ENCODE results near the gene ASCC2.
"Not testable (repeated sequence)": the region's sequence is repeated elsewhere in the genome, so short reads cannot be mapped to it uniquely, and the experiment has no call there.

ASCC2 gene

DNA sequence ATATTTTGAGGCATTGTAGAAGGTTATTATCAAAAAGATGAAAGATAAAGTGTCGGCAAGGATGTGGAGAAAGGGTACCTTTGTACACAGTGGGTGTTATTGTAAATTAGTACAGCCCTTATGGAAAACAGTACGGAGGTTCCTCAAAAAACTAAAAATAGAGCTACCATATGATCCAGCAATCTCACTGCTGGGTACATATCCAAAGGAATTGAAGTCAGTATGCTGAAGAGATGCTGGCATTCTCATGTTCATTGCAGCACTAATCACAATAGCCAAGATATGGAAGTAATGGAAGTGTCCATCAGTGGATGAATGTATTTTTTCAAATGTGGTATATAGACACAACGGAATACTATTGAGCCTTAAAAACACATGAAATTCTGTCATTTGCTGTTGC lies 29.8 kb upstream of the ASCC2 start:
- no peak overlapping the region for H3K4me3 Mint-ChIP-seq
- peaks cover 5% of the 10 kb centered on the region for H3K4me1 Mint-ChIP-seq
- no peak overlapping the region for H3K27ac Mint-ChIP-seq

DNA sequence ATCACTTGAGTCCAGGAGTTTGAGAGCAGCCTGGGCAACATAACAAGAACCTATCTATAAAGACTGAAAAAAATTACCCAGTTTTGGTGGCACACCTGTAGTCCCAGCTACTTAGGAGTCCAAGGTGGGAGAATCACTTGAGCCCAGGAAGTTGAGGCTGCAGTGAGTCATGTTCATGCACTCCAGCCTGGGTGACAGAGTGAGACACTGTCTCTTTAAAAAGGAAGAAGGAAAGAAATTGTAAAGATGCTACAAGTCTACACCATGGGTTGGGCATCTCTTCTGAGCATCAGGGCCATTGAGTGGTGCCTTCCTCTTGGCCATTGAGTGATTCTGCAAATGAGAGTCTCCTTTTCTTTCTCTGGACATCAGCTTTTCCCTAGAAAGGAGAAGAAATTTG lies 29.2 kb upstream of the ASCC2 start:
- Mint-ChIP-seq H3K27me3 (no peaks in the 10 kb centered on the region), H3K36me3 (no peaks in the 10 kb centered on the region), H3K4me1 (peaks cover 5% of the 10 kb centered on the region), H3K27ac (no peak overlapping the region), H3K9me3 (no peaks in the 10 kb centered on the region), H3K4me3 (no peak overlapping the region)

More for the DNA sequence above, 29.8 kb upstream of the ASCC2 start:
- Mint-ChIP-seq H3K36me3 (no peaks in the 10 kb centered on the region), H3K9me3 (no peaks in the 10 kb centered on the region), H3K27me3 (no peaks in the 10 kb centered on the region)

DNA sequence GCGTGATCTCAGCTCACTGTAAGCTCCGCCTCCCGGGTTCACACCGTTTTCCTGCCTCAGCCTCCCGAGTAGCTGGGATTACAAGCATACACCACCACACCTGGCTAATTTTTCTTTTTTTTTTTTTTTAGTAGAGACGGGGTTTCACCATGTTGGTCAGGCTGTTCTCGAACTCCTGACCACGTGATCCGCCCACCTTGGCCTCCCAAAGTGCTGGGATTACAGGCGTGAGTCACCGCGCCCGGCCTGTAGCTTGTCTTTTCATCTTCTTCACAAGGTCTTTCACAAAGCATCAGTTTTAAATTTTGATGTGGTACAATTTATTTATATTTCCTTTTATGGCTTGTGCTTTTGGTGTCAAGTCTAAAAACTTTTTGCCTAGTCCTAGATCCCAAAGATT lies 27.5 kb upstream of the ASCC2 start:
- H3K36me3 Mint-ChIP-seq, H3K27ac Mint-ChIP-seq, H3K27me3 Mint-ChIP-seq, H3K4me1 Mint-ChIP-seq, H3K4me3 Mint-ChIP-seq, H3K9me3 Mint-ChIP-seq: not testable (repeated sequence)

DNA sequence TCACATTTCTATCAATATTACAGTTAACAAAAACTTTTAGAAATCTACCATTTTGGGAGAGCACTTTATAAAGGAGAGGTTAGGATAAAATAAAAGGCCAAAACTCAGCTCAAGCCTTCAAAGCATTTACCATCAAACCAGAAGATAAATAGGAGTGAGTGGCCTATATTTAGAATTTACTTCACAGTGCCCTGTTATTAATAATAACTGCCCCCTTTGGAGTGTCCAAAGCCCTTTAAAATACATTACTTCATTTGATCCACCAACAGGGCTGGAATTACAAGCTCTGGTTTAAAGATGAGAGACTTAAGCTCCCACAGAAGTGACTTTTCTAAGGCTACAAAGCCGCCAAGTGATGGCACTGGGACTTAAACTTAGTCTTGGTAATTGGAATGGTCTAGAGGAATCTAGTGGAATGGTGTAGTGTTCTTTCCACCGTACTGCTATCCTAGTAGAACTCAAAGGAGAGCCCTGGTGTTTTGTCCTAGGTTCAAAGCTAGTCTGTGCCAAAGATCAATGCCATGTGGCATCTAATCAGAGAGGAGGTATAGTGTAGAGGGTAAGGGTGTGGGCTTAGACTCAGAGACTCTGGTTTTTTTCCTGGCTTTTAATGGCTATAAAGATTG lies 23.7 kb upstream of the ASCC2 start:
- Mint-ChIP-seq H3K4me3 (no peak overlapping the region), H3K4me1 (no peaks in the 10 kb centered on the region), H3K27ac (no peak overlapping the region), H3K27me3 (no peaks in the 10 kb centered on the region), H3K9me3 (no peaks in the 10 kb centered on the region), H3K36me3 (no peaks in the 10 kb centered on the region)

DNA sequence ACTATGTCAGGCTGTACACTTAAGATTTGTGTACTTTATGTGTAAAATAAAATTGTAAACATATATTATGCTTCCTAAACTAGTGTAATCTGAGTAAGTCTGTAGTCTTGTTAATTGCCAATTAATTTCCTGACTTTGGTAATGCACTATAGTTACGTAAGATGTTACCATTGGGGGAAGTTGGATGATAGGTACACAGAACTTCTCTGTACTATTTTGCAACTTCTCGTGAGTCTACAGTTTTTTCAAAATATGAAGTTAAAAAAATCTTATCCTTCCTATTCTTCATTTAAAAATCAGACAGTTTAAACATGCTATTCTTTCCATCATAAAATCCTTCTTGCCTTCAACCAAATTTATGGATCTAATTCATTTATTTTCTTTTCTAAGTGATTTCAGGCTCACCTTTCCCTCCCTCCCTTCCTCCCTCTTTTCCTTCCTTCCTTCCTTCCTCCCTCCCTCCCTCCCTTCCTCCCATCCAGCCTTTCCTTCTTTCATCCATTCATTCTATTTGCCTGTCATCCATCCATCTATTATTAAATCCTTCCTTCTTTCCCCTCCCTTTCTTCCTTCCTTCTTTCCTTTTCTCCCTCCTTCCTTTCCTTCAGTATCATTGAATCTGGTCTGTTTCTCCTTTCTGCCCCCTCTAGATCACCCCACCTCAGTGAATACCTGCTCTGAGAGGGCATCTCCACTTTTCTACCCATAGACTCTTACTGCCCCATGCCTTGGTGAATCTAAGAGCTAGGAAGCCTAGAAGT lies 22.1 kb upstream of the ASCC2 start:
- Mint-ChIP-seq H3K4me1 (no peaks in the 10 kb centered on the region), H3K36me3 (no peaks in the 10 kb centered on the region), H3K9me3 (no peaks in the 10 kb centered on the region)

DNA sequence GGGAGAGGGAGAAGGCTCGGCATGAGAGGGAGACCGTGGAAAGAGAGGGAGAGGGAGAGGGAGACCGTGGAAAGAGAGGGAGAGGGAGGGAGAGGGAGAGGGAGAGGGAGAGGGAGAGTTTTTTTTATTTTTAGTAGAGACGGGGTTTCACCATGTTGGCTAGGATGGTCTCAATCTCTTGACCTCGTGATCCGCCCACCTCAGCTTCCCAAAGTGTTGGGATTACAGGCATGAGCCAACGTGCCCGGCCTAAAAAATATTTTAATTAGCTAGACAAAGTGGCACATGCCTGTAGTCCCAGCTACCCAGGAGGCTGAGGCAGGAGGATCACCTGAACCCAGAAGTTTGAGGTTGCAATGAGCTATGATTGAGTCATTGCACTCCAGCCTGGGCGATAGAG lies 21.0 kb upstream of the ASCC2 start:
- H3K4me3 Mint-ChIP-seq, H3K36me3 Mint-ChIP-seq, H3K27ac Mint-ChIP-seq, H3K9me3 Mint-ChIP-seq, H3K4me1 Mint-ChIP-seq, H3K27me3 Mint-ChIP-seq: not testable (repeated sequence)

More for the DNA sequence above, 22.1 kb upstream of the ASCC2 start:
- H3K27ac Mint-ChIP-seq: no peak overlapping the region
- H3K27me3 Mint-ChIP-seq: no peaks in the 10 kb centered on the region
- H3K4me3 Mint-ChIP-seq: no peak overlapping the region

DNA sequence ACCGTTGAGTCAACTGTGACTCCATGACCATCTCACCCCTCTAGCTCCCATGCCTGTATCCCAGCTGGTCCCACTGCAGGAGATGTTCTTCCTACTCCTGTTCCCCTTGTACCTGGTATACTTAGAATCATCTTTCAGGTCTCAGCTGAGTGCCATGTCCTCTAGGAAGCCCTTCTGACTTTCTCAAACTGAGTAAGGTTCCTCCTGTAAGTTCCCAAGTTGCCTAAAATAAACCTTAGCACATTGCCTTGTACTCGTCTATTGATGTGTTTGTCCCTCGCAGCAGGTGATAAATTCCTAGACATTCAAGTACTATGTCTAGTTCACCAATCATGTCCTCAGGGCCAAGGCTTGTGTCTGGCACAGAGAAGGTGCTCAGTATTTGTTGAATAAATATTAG lies 18.4 kb upstream of the ASCC2 start:
- H3K4me3 Mint-ChIP-seq: no peak overlapping the region
- H3K9me3 Mint-ChIP-seq: no peaks in the 10 kb centered on the region
- H3K4me1 Mint-ChIP-seq: no peaks in the 10 kb centered on the region
- no peaks in the 10 kb centered on the region for H3K27me3 Mint-ChIP-seq
- no peak overlapping the region for H3K27ac Mint-ChIP-seq
- H3K36me3 Mint-ChIP-seq: no peaks in the 10 kb centered on the region

DNA sequence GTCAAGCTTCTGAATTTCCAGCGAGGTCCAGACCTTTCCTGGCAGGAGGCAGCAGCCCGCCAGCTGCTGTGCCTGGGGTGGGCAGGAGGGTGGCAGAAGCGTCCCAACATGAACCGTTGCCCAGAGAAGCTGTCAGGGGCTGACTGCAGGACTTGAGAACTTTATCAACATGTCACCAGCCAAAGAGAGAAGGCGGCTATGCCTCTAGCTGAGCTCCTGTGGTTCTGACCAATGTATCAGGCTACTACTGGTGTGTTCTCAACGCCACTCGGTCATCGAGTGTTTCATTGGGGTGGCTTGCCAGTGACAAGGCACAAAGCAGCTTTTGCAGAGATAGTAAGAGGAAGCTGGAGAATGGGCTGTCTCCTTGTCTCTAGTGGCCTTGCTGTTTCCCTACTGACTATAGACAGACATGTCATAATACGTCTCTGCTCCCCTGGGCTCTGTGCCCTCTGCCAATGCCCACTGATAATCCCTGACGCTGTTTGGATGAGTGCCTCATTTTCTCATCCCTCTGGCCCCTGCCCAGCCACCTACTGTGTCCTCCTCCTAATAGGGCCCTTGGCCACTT lies 17.6 kb upstream of the ASCC2 start:
- H3K4me3 Mint-ChIP-seq: no peak overlapping the region
- H3K4me1 Mint-ChIP-seq: no peaks in the 10 kb centered on the region
- no peaks in the 10 kb centered on the region for H3K9me3 Mint-ChIP-seq
- no peak overlapping the region for H3K27ac Mint-ChIP-seq
- no peaks in the 10 kb centered on the region for H3K27me3 Mint-ChIP-seq
- H3K36me3 Mint-ChIP-seq: no peaks in the 10 kb centered on the region

DNA sequence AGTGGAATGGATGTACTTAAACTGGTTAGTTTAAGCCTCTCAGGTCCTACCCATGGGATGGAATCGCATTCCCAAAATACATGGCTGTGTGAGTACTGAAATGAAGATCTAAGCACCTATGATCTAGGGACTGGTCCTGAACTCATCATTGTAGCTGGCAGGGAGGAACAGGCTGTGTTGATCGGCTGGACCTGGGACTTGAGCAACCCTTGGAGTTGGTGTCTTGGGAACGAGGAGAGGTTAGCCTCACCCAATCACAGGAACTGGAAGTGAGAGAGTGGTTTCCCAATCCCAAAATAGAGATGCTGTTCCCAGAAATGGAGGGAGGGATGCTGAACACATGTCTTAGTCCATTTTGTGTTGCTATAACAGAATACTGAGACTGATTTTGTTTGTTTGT lies 16.4 kb upstream of the ASCC2 start:
- Mint-ChIP-seq H3K27me3 (no peaks in the 10 kb centered on the region), H3K9me3 (no peaks in the 10 kb centered on the region), H3K27ac (no peak overlapping the region), H3K4me1 (no peaks in the 10 kb centered on the region), H3K4me3 (no peak overlapping the region), H3K36me3 (no peaks in the 10 kb centered on the region)

DNA sequence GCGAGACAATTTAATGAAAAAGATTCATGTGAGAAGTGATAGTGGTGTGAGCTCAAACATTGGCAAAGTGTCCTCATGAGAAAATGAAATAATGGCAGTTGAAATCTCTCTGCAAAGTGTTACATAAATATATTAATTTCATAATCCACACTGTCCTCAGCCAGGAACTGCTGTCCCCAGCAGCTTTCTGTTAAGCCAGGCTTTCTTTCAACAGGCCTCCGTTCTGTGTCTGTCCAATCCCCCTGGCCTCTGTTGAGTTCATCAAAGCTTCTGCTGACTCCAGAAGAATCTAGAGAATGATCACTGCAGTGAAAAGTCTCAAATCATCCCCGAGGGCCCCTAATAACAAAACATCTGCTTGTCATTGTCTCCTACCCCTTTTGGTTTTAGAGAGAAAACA lies 10.0 kb upstream of the ASCC2 start:
- Mint-ChIP-seq H3K4me3 (no peak overlapping the region), H3K4me1 (no peaks in the 10 kb centered on the region), H3K27ac (no peak overlapping the region), H3K36me3 (peaks cover 3% of the 10 kb centered on the region), H3K9me3 (peaks cover 4% of the 10 kb centered on the region), H3K27me3 (no peaks in the 10 kb centered on the region)

DNA sequence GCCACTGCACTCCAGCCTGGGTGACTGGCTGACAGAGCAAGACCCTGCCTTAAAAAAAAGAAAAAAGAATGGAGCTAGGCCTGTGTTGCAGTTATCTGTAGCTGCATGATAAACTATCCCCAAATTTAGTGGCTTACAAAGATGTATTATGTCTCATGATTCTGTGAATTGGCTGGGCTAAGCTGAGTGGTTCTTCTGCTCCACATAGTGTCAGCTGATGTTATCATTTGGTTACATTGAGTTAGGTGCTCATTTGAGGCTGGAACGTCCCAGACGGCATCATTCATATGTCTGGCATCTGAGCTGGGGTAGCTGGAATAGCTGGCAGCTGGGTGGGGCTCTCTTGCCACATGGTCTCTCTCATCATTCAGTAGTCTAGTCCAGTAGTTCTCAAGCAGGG lies 8.2 kb upstream of the ASCC2 start:
- H3K9me3 Mint-ChIP-seq: peaks cover 4% of the 10 kb centered on the region
- H3K4me3 Mint-ChIP-seq: no peak overlapping the region
- H3K27ac Mint-ChIP-seq: no peak overlapping the region
- no peaks in the 10 kb centered on the region for H3K4me1 Mint-ChIP-seq
- no peaks in the 10 kb centered on the region for H3K27me3 Mint-ChIP-seq
- H3K36me3 Mint-ChIP-seq: peaks cover 3% of the 10 kb centered on the region

DNA sequence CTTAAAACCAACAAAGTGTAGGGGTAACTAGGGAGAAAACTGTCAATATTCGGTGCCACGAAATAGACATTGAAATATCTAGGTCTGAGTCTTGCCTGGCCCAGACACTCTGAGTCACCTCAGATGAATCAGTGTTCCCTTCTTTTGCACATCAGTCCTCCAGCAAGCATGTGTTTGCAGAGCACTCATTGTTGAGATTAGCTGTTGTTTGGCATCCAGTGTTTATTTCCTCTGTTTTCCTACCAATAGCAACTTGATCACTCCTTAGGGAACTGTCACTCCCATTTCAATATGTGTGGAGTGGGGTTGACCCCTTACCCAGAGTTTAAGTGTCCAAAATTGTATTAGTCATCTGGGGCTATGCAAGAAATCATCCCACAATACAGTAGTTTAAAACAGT lies 4.7 kb upstream of the ASCC2 start:
- Mint-ChIP-seq H3K4me1 (peaks cover 12% of the 10 kb centered on the region), H3K4me3 (no peak overlapping the region), H3K9me3 (peaks cover 4% of the 10 kb centered on the region), H3K27ac (no peak overlapping the region), H3K27me3 (no peaks in the 10 kb centered on the region), H3K36me3 (peaks cover 3% of the 10 kb centered on the region)

DNA sequence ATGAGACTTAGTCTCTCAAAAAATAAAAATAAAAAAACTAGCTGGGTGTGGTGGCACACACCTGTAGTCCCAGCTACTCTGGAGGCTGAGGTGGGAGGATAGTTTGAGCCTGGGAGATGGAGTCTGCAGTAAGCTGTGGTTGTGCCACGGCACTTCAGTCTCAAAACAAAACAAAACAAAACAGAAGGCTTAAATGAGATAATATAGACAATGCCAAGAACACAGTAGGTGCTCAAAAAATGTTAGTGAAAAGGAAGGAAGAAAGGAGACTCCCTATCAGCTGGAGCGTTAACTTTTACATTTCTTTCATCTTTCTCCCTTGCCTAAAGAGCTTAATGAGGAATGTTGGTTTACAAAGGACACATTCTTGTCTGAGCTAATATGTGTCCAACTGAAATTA lies 4.1 kb upstream of the ASCC2 start:
- Mint-ChIP-seq H3K36me3 (peaks cover 3% of the 10 kb centered on the region), H3K4me1 (peaks cover 18% of the 10 kb centered on the region), H3K27me3 (no peaks in the 10 kb centered on the region), H3K27ac (no peak overlapping the region), H3K4me3 (no peak overlapping the region), H3K9me3 (peaks cover 4% of the 10 kb centered on the region)

DNA sequence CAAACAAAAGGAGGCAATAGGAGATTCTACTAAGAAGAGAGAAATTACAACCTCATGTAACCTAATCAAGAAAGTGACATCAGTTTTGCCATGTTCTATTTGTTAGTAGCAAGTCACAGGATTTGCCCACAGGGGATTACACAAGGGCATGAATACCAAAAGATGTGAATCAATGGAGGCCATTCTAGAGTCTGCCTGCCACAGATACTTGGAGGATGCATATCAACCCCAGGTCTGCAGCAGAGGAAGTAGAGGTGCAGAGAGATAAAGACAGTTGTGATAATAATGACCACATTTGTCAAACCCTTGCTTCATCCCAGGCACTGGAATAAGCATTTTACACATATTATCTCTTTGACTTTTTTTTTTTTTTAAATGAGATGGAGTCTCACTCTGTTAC lies 2.4 kb upstream of the ASCC2 start:
- no peak overlapping the region for H3K4me3 Mint-ChIP-seq
- peaks cover 34% of the 10 kb centered on the region for H3K4me1 Mint-ChIP-seq
- H3K36me3 Mint-ChIP-seq: peaks cover 5% of the 10 kb centered on the region
- H3K9me3 Mint-ChIP-seq: no peaks in the 10 kb centered on the region
- no peak overlapping the region for H3K27ac Mint-ChIP-seq
- H3K27me3 Mint-ChIP-seq: no peaks in the 10 kb centered on the region

DNA sequence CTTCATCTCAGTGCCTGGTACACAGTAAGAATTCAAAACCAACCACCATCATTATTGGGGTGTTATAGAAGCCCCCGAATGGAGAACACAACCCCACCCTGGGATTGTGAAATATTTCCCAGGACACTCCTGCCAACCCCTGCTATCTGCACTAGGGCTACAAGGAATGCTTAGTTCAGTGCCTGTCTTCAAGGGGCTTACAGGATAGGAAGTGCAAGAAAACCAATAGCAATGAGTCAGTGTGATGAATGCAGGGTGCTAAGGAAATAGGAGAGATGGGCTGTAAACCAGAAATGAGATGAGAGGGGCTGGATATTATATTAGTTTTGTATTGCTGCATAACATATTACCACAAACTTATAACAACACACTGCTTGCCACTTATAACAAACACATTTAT lies 965 bp upstream of the ASCC2 start:
- H3K27me3 Mint-ChIP-seq: no peaks in the 10 kb centered on the region
- peak overlapping the region; percentile 96 for H3K4me3 Mint-ChIP-seq
- peaks cover 36% of the 10 kb centered on the region for H3K4me1 Mint-ChIP-seq
- peaks cover 8% of the 10 kb centered on the region for H3K36me3 Mint-ChIP-seq
- peak overlapping the region; percentile 95 for H3K27ac Mint-ChIP-seq
- no peaks in the 10 kb centered on the region for H3K9me3 Mint-ChIP-seq

DNA sequence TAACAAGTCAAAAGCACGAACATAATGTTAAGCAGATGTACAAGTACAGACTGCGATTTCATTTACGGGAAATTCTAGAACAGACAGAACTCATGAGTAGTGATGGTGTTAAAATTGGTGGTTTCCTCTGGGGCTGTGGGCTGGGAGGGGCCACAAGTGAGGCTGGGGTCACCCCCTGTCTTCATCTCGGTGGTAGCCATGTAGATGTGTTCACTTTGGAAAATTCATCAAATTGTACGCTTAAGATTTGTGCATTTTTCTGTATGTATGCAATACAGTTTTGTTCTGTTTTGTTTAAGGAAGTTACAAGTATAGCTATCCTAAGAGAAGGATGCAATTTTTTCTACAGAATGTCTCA lies 504 bp upstream of the ASCC2 start:
- H3K9me3 Mint-ChIP-seq: no peaks in the 10 kb centered on the region
- peak overlapping the region; percentile 95 for H3K27ac Mint-ChIP-seq
- no peaks in the 10 kb centered on the region for H3K27me3 Mint-ChIP-seq
- peaks cover 8% of the 10 kb centered on the region for H3K36me3 Mint-ChIP-seq
- peak overlapping the region; percentile 96 for H3K4me3 Mint-ChIP-seq
- H3K4me1 Mint-ChIP-seq: peaks cover 36% of the 10 kb centered on the region

Measured in activated naive CD4-positive, alpha-beta T cell treated with anti-CD3 and anti-CD28 coated beads, Interleukin-2, amount 50 U/mL, for 24 hours (primary cell).